Activated B cell treated with CpG ODN at 0.5 μM for 24 hours (primary cell): Measurements from ENCODE around the gene GPATCH2. TPM values are rescaled to one million over a fixed set of nuclear protein-coding genes. Genes with fewer than 3 reads are reported as not detected.

ENCODE experiments used
- ATAC-seq: fragments of 200-7000 bp; cut with Tn5 transposase; one replicate; pipeline ENCODE4 v1.10.0; 2021; ENCODE audit warnings: low read depth, mild to moderate bottlenecking, moderate library complexity
- CTCF ChIA-PET: fragments of 350-600 bp; sonication (Branson Sonifier 250); formaldehyde crosslinking; loops from one replicate; lab custom pipeline; 2021; ENCODE audit warnings: antibody characterized with exemption; lab: Charles Lee
- POLR2A ChIA-PET: fragments of 350-600 bp; sonication (Branson Sonifier 250); formaldehyde crosslinking; loops from one replicate; lab custom pipeline; 2021; ENCODE audit warnings: antibody characterized with exemption; lab: Charles Lee
- DNase-seq: peaks from one replicate; pipeline ENCODE4 v3.0.0; 2022
- H3K27ac Mint-ChIP-seq: one replicate; pipeline ENCODE4 v1.8.0; 2020; ENCODE audit warnings: mixed read lengths
- H3K27me3 Mint-ChIP-seq: one replicate; pipeline ENCODE4 v1.8.0; 2021; ENCODE audit warnings: mixed read lengths
- H3K36me3 Mint-ChIP-seq: one replicate; pipeline ENCODE4 v1.8.0; 2021; ENCODE audit warnings: low read depth, mixed read lengths
- H3K4me1 Mint-ChIP-seq: one replicate; pipeline ENCODE4 v1.8.0; 2021; ENCODE audit warnings: mixed read lengths
- H3K4me3 Mint-ChIP-seq: one replicate; pipeline ENCODE4 v1.8.0; 2020; ENCODE audit warnings: mild to moderate bottlenecking, mixed read lengths
- H3K9me3 Mint-ChIP-seq: one replicate; pipeline ENCODE4 v1.8.0; 2020; ENCODE audit warnings: mixed read lengths
- CTCF ChIP-seq: fragments of 200-600 bp; IDR thresholded peaks from one replicate; pipeline ENCODE4 v1.8.0; 2022; ENCODE audit warnings: antibody characterized with exemption, mild to moderate bottlenecking
- intact Hi-C: fragments of 100-400 bp; cut with micrococcal nuclease; formaldehyde crosslinking; loops from one replicate; pipeline ENCODE4 v1.15.1; 2024
- total RNA-seq: library from RNA; stranded (reverse); gene quantifications from 2 replicates; pipeline ENCODE4 v1.2.3, GENCODE V29; 2022

GPATCH2 gene
- total RNA-seq, 1 donor from 2014 or later: 17.5 TPM

- ChIA-PET POLR2A (no interaction called here), CTCF (no interaction called here)
- DNase-seq (no peak), ATAC-seq (no peak)
- H3K9me3 Mint-ChIP-seq: peaks cover 14% of the 10 kb centered on the region
- H3K4me1 Mint-ChIP-seq: no peaks in the 10 kb centered on the region
- H3K27ac Mint-ChIP-seq: no peak overlapping the region
- no peak for TF ChIP-seq CTCF
- intact Hi-C loops: no loop called here
- no peaks in the 10 kb centered on the region for H3K27me3 Mint-ChIP-seq
- peaks cover 10% of the 10 kb centered on the region for H3K36me3 Mint-ChIP-seq
- no peak overlapping the region for H3K4me3 Mint-ChIP-seq
Measured at GRCh38 chr1:217462666-217463065, 168.2 kb downstream of the GPATCH2 start.

- H3K4me1 Mint-ChIP-seq: no peaks in the 10 kb centered on the region
Measured at GRCh38 chr1:217462159-217462558, 168.7 kb downstream of the GPATCH2 start.

GRCh38 chr1:217457016-217457415 lies 173.9 kb downstream of the GPATCH2 start:
- no peaks in the 10 kb centered on the region for H3K36me3 Mint-ChIP-seq

More at GRCh38 chr1:217462159-217462558, 168.7 kb downstream of the GPATCH2 start:
- intact Hi-C loops: no loop called here
- peaks cover 10% of the 10 kb centered on the region for H3K36me3 Mint-ChIP-seq
- H3K9me3 Mint-ChIP-seq: peaks cover 14% of the 10 kb centered on the region
- no peak for ATAC-seq
- DNase-seq: no peak
- ChIA-PET POLR2A (no interaction called here), CTCF (no interaction called here)
- H3K4me3 Mint-ChIP-seq: no peak overlapping the region
- no peak for TF ChIP-seq CTCF
- no peaks in the 10 kb centered on the region for H3K27me3 Mint-ChIP-seq
- no peak overlapping the region for H3K27ac Mint-ChIP-seq

GRCh38 chr1:217456261-217456660 lies 174.6 kb downstream of the GPATCH2 start:
- no peaks in the 10 kb centered on the region for H3K9me3 Mint-ChIP-seq
- H3K4me1 Mint-ChIP-seq: no peaks in the 10 kb centered on the region
- H3K27ac Mint-ChIP-seq: no peak overlapping the region
- ChIA-PET CTCF (no interaction called here), POLR2A (no interaction called here)
- H3K4me3 Mint-ChIP-seq: no peak overlapping the region
- no peak for TF ChIP-seq CTCF
- ATAC-seq: no peak
- H3K27me3 Mint-ChIP-seq: no peaks in the 10 kb centered on the region
- intact Hi-C loops: no loop called here
- DNase-seq: no peak
- no peaks in the 10 kb centered on the region for H3K36me3 Mint-ChIP-seq

More at GRCh38 chr1:217457016-217457415, 173.9 kb downstream of the GPATCH2 start:
- ATAC-seq: no peak
- Mint-ChIP-seq H3K27me3 (no peaks in the 10 kb centered on the region), H3K9me3 (no peaks in the 10 kb centered on the region), H3K4me1 (no peaks in the 10 kb centered on the region), H3K27ac (no peak overlapping the region), H3K4me3 (no peak overlapping the region)
- CTCF ChIA-PET: no interaction called here
- no peak for TF ChIP-seq CTCF
- POLR2A ChIA-PET: no interaction called here
- intact Hi-C loops: no loop called here
- no peak for DNase-seq

- Mint-ChIP-seq H3K4me1 (no peaks in the 10 kb centered on the region), H3K4me3 (no peak overlapping the region), H3K9me3 (no peaks in the 10 kb centered on the region), H3K27me3 (no peaks in the 10 kb centered on the region), H3K27ac (no peak overlapping the region), H3K36me3 (peaks cover 5% of the 10 kb centered on the region)
- no peak for TF ChIP-seq CTCF
- CTCF ChIA-PET: no interaction called here
- POLR2A ChIA-PET: no interaction called here
- ATAC-seq (no peak), DNase-seq (no peak)
- intact Hi-C loops: no loop called here
Measured at GRCh38 chr1:217453816-217454215, 177.1 kb downstream of the GPATCH2 start.
